HL-60 (cell line): ENCODE measurements around the gene NXF3.
"Not testable (repeated sequence)": the region's sequence is repeated elsewhere in the genome, so short reads cannot be mapped to it uniquely, and the experiment has no call there.

Experiments
- DNase-seq, 2 experiments: peaks; one replicate each; pipeline ENCODE4 v3.0.0-alpha.2; 2010 to 2020; ENCODE audit warnings: low read depth in 1 of 2, low spot score in 1 of 2
- H3K27ac ChIP-seq: fragments of 250-450 bp; sonication (Bioruptor Pico); replicated peaks from 2 replicates; pipeline ENCODE4 v1.5.1; 2020; ENCODE audit warnings: mild to moderate bottlenecking, moderate library complexity
- H3K27me3 ChIP-seq: fragments of 250-450 bp; sonication (Bioruptor Pico); 2 replicates; pipeline ENCODE4 v1.5.1; 2021; ENCODE audit warnings: mild to moderate bottlenecking, moderate library complexity; ENCODE audit not compliant: insufficient read depth, poor library complexity, severe bottlenecking
- H3K4me3 ChIP-seq: replicated peaks from 2 replicates; pipeline ENCODE4 v1.5.1; 2011; ENCODE audit warnings: mild to moderate bottlenecking, control low read depth, low read length; ENCODE audit not compliant: insufficient read depth
- CTCF ChIP-seq: IDR thresholded peaks from one replicate; pipeline ENCODE4 v1.5.1; 2011; ENCODE audit warnings: low read length, control low read depth, inconsistent platforms; ENCODE audit not compliant: insufficient read depth
- GABPA ChIP-seq: IDR thresholded peaks from 2 replicates; pipeline ENCODE4 v1.6.1; 2012; ENCODE audit warnings: low read depth
- POLR2AphosphoS5 ChIP-seq: IDR thresholded peaks from 2 replicates; pipeline ENCODE4 v1.6.1; 2012; ENCODE audit warnings: low read depth
- REST ChIP-seq: IDR thresholded peaks from 2 replicates; pipeline ENCODE4 v1.6.1; 2012; ENCODE audit warnings: low read depth; ENCODE audit not compliant: insufficient replicate concordance
- SPI1 ChIP-seq: IDR thresholded peaks from 2 replicates; pipeline ENCODE4 v1.6.1; 2012; ENCODE audit warnings: low read depth, mild to moderate bottlenecking, borderline replicate concordance
- long read RNA-seq: library from polyadenylated mRNA; unstranded; transcript quantifications from one replicate; pipeline ENCODE4 v2.0.0, GENCODE V29; 2020

Gene NXF3
- long read RNA-seq, transcript NXF3-201 (20 exons, 1,938 nt), result major isoform, 411 of 462 reads
- long read RNA-seq, partial matches to known transcripts, result 26 of 462 reads
- long read RNA-seq, other reads (novel, unspliced or antisense), result 25 of 462 reads

- peak within 1 kb of the TSS; percentile 78 for H3K27ac ChIP-seq
These were observed at the start of gene NXF3 for GRCh38 chrX:103092942-103093341. Gene NXF3, minus strand, starts transcription at chrX:103093143. Its CDS starts 120 bp downstream, at chrX:103093023.

GRCh38 chrX:103136528-103136927, 43.6 kb upstream of the NXF3 start:
- not testable (repeated sequence) for H3K4me3 ChIP-seq, H3K27ac ChIP-seq, DNase-seq, H3K27me3 ChIP-seq

More at GRCh38 chrX:103092942-103093341, at the start of gene NXF3:
- TF ChIP-seq REST, result peak; percentile 15
- no peak for TF ChIP-seq SPI1
- peak; percentile 77 for TF ChIP-seq POLR2AphosphoS5
- TF ChIP-seq GABPA, result peak; percentile 20; the same call in 1 of the 2 replicates
- TF ChIP-seq CTCF, result no peak
- Histone ChIP-seq H3K27me3 (no peaks in the 10 kb centered on the region), H3K4me3 (peak within 1 kb of the TSS; percentile 51)
- peak; percentile 8 to 82 for DNase-seq

GRCh38 chrX:103124284-103124683, 31.3 kb upstream of the NXF3 start:
- Histone ChIP-seq H3K27ac (no peak overlapping the region), H3K27me3 (no peaks in the 10 kb centered on the region), H3K4me3 (no peak overlapping the region)
- no peak for TF ChIP-seq GABPA
- no peak for TF ChIP-seq SPI1
- no peak for TF ChIP-seq REST
- TF ChIP-seq POLR2AphosphoS5, result no peak
- TF ChIP-seq CTCF, result no peak
- DNase-seq, result no peak

- TF ChIP-seq SPI1 (no peak), POLR2AphosphoS5 (no peak), CTCF (no peak), REST (no peak), GABPA (no peak)
- no peaks in the 10 kb centered on the region for H3K27me3 ChIP-seq
- H3K4me3 ChIP-seq, result no peak overlapping the region
- DNase-seq, result no peak
- H3K27ac ChIP-seq, result no peak overlapping the region
These were observed 27.8 kb upstream of the NXF3 start for GRCh38 chrX:103120748-103121147.

- H3K4me3 ChIP-seq, DNase-seq, H3K27me3 ChIP-seq, H3K27ac ChIP-seq: not testable (repeated sequence)
These were observed 24.0 kb upstream of the NXF3 start for GRCh38 chrX:103116970-103117369.

- DNase-seq, H3K4me3 ChIP-seq, H3K27me3 ChIP-seq, H3K27ac ChIP-seq: not testable (repeated sequence)
These were observed 16.6 kb upstream of the NXF3 start for GRCh38 chrX:103109497-103109896.
